Tibial artery (tissue), 4 donors: Measurements from ENCODE around the gene ABCB8.

Source experiments
- DNase-seq, 2 donors: peaks; one replicate each; pipeline ENCODE4 v3.0.0-alpha.2; 2019
- H3K27ac ChIP-seq, 2 donors: fragments of 200-600 bp; sonication (generic) in 1 of 2; 1 replicate in 1 of 2; 2 replicates in 1 of 2; pipeline ENCODE4 v1.5.1; 2018 to 2019; ENCODE audit warnings: mild to moderate bottlenecking in 1 of 2
- H3K27me3 ChIP-seq, 2 donors: fragments of 200-600 bp; sonication (generic) in 1 of 2; one replicate each; pipeline versions ENCODE4 v1.5.1 to v1.6.0; 2016 to 2019
- H3K36me3 ChIP-seq, 3 donors: fragments of 200-600 bp; sonication (generic) in 2 of 3; one replicate each; pipeline ENCODE4 v1.5.1; 2016 to 2019; ENCODE audit warnings: mild to moderate bottlenecking in 2 of 3
- H3K4me1 ChIP-seq, 4 donors: fragments of 200-600 bp; sonication (generic) in 2 of 4; 1 replicate in 3 of 4; 2 replicates in 1 of 4; pipeline ENCODE4 v1.5.1; 2016 to 2019
- H3K4me3 ChIP-seq, 2 donors: fragments of 200-600 bp; sonication (generic) in 1 of 2; 1 replicate in 1 of 2; 2 replicates in 1 of 2; pipeline ENCODE4 v1.5.1; 2018 to 2019; ENCODE audit warnings: mild to moderate bottlenecking in 2 of 2
- H3K9me3 ChIP-seq, 3 donors: fragments of 200-600 bp; sonication (generic) in 1 of 3; one replicate each; pipeline ENCODE4 v1.5.1; 2016 to 2019
- CTCF ChIP-seq, 2 experiments: fragments of 200-600 bp in 1 of 2; fragments of 450-650 bp in 1 of 2; IDR thresholded peaks; one replicate each; pipeline ENCODE4 v1.5.1; 2017 to 2019; ENCODE audit warnings: antibody characterized with exemption in 2 of 2, mild to moderate bottlenecking in 1 of 2, moderate library complexity in 1 of 2
- intact Hi-C: fragments of 100-400 bp; cut with DNase I; formaldehyde crosslinking; loops from one replicate; pipeline ENCODE4 v1.15.0; 2023; ENCODE audit warnings: low total_unique reads

The ABCB8 gene

GRCh38 chr7:151045262-151045661, 17.0 kb downstream of the ABCB8 start:
- H3K27me3 ChIP-seq = peaks cover 0 to 13% of the 10 kb centered on the region in 2 donors

GRCh38 chr7:151045967-151046366, 17.7 kb downstream of the ABCB8 start:
- H3K27ac ChIP-seq = no peak overlapping the region
- peaks cover 0 to 20% of the 10 kb centered on the region in 2 donors for H3K27me3 ChIP-seq
- DNase-seq = no peak

More at GRCh38 chr7:151045262-151045661, 17.0 kb downstream of the ABCB8 start:
- no peak for TF ChIP-seq CTCF (IDR thresholded peaks at IDR 0.05)
- H3K4me1 ChIP-seq = peaks cover 0 to 6% (median 3%) of the 10 kb centered on the region in 4 donors
- peaks cover 0 to 53% (median 10%) of the 10 kb centered on the region in 3 donors for H3K36me3 ChIP-seq
- no peak for DNase-seq
- intact Hi-C loops = no loop called here
- H3K4me3 ChIP-seq = no peak overlapping the region
- no peak overlapping the region for H3K27ac ChIP-seq
- no peaks in the 10 kb centered on the region for H3K9me3 ChIP-seq

GRCh38 chr7:151046603-151047573, 18.6 kb downstream of the ABCB8 start:
- no peak for TF ChIP-seq CTCF (IDR thresholded peaks at IDR 0.05)
- Histone ChIP-seq H3K27ac (no peak overlapping the region), H3K9me3 (no peaks in the 10 kb centered on the region), H3K27me3 (peaks cover 0 to 20% of the 10 kb centered on the region in 2 donors), H3K36me3 (peaks cover 0 to 42% (median 10%) of the 10 kb centered on the region in 3 donors), H3K4me3 (no peak overlapping the region), H3K4me1 (peaks cover 0 to 16% (median 8%) of the 10 kb centered on the region in 4 donors)
- intact Hi-C loops = no loop called here
- DNase-seq = no peak

More at GRCh38 chr7:151045967-151046366, 17.7 kb downstream of the ABCB8 start:
- no peak overlapping the region for H3K4me3 ChIP-seq
- H3K4me1 ChIP-seq = peaks cover 0 to 12% (median 5%) of the 10 kb centered on the region in 4 donors
- no peak for TF ChIP-seq CTCF (IDR thresholded peaks at IDR 0.05)
- H3K36me3 ChIP-seq = peaks cover 0 to 51% (median 10%) of the 10 kb centered on the region in 3 donors
- no peaks in the 10 kb centered on the region for H3K9me3 ChIP-seq
- intact Hi-C loops = no loop called here

GRCh38 chr7:151047976-151048815, 19.9 kb downstream of the ABCB8 start, which contains the start of gene ASIC3:
Gene ASIC3 (plus strand): TSS chr7:151048531. CDS start chr7:151048886, 355 bp downstream.
- Histone ChIP-seq H3K27me3 (peaks cover 0 to 20% of the 10 kb centered on the region in 2 donors), H3K4me1 (peaks cover 0 to 16% (median 8%) of the 10 kb centered on the region in 4 donors), H3K36me3 (peaks cover 0 to 31% (median 8%) of the 10 kb centered on the region in 3 donors), H3K27ac (no peak within 1 kb of the TSS), H3K4me3 (no peak within 1 kb of the TSS), H3K9me3 (no peaks in the 10 kb centered on the region)
- intact Hi-C loops = no loop called here
- no peak for DNase-seq
- no peak for TF ChIP-seq CTCF (IDR thresholded peaks at IDR 0.05)

GRCh38 chr7:151048911-151049463, 20.7 kb downstream of the ABCB8 start:
- DNase-seq = no peak
- no peak for TF ChIP-seq CTCF (IDR thresholded peaks at IDR 0.05)
- no peaks in the 10 kb centered on the region for H3K9me3 ChIP-seq
- peaks cover 0 to 20% of the 10 kb centered on the region in 2 donors for H3K27me3 ChIP-seq
- peaks cover 0 to 33% (median 6%) of the 10 kb centered on the region in 3 donors for H3K36me3 ChIP-seq
- no peak overlapping the region for H3K27ac ChIP-seq
- H3K4me3 ChIP-seq = no peak overlapping the region
- intact Hi-C loops = no loop called here
- peaks cover 0 to 16% (median 8%) of the 10 kb centered on the region in 4 donors for H3K4me1 ChIP-seq
